HepG2 (cell line): ENCODE measurements around the gene PSMB10. TPM values are rescaled to one million over a fixed set of nuclear protein-coding genes. Genes with fewer than 3 reads are reported as not detected.
A peak's percentile ranks its signal among the peaks of the same experiment; 100 is the strongest.

ENCODE experiments used
- ATAC-seq: fragments of 200-7000 bp; cut with Tn5 transposase; 3 replicates; pipeline ENCODE4 v1.9.1; 2020; ENCODE audit warnings: mild to moderate bottlenecking, moderate library complexity
- BruUV-seq: library from RNA; stranded (reverse); fragments of 400-500 nt; replicated peaks from 2 replicates; lab custom pipeline; 2021; lab: Mats Ljungman, UMichigan
- CTCF ChIA-PET: fragments of 300-600 bp; formaldehyde crosslinking; extraction: SDS; loops from one replicate; lab custom pipeline; 2021; ENCODE audit warnings: low total read pairs, inconsistent platforms, low intra/inter-chr PET ratio; lab: Yijun Ruan, JAX
- POLR2A ChIA-PET: fragments of 350-600 bp; sonication (Branson Sonifier 250); formaldehyde crosslinking; loops from one replicate; lab custom pipeline; 2020; ENCODE audit warnings: antibody characterized with exemption, inconsistent platforms; lab: Yijun Ruan, JAX
- DNase-seq: peaks from one replicate; pipeline ENCODE4 v3.0.0-alpha.2; 2015; ENCODE audit warnings: low spot score
- FAIRE-seq: peaks from 3 replicates; lab custom pipeline; 2011; peaks lifted over from hg19 to GRCh38; lab: Jason Lieb, UNC
- H2AFZ ChIP-seq: one replicate; pipeline ENCODE4 v1.6.1; 2011; ENCODE audit warnings: low read length, inconsistent platforms
- H3K27ac ChIP-seq: fragments of 300-600 bp; 3 replicates; pipeline ENCODE4 v1.8.0; 2011; ENCODE audit warnings: mixed run types, mild to moderate bottlenecking, mixed read lengths, low read length, inconsistent platforms; ENCODE audit not compliant: insufficient read depth; ENCODE audit errors: extremely low read length
- H3K27me3 ChIP-seq, 2 experiments: fragments of 200-600 bp in 1 of 2; 2 replicates in 1 of 2; 3 replicates in 1 of 2; pipeline versions ENCODE4 v1.6.0 to v1.8.0; 2011; ENCODE audit warnings: low read length in 2 of 2, mild to moderate bottlenecking in 2 of 2, moderate library complexity in 2 of 2, inconsistent platforms in 1 of 2; ENCODE audit not compliant: insufficient read depth in 2 of 2, control insufficient read depth in 1 of 2
- H3K36me3 ChIP-seq, 2 experiments: fragments of 200-600 bp in 1 of 2; replicated peaks in 1 of 2; 2 replicates in 1 of 2; 3 replicates in 1 of 2; pipeline versions ENCODE4 v1.5.1 to v1.8.0; 2011; ENCODE audit warnings: low read length in 2 of 2, inconsistent platforms in 1 of 2; ENCODE audit not compliant: insufficient read depth in 2 of 2, control insufficient read depth in 1 of 2
- H3K4me1 ChIP-seq: 2 replicates; pipeline ENCODE4 v1.5.1; 2012; ENCODE audit warnings: low read length, inconsistent platforms; ENCODE audit not compliant: insufficient read depth
- H3K4me2 ChIP-seq: 2 replicates; pipeline ENCODE4 v1.6.0; 2011; ENCODE audit warnings: low read depth, low read length, inconsistent platforms
- H3K4me3 ChIP-seq, 3 experiments: fragments of 200-600 bp in 1 of 3; sonication (generic), shearing (Covaris generic) in 1 of 3; replicated peaks in 1 of 3; 2 replicates each; pipeline ENCODE4 v1.5.1; 2011 to 2016; ENCODE audit warnings: low read length in 3 of 3, inconsistent platforms in 2 of 3, low read depth in 2 of 3, mild to moderate bottlenecking in 2 of 3, control low read depth in 1 of 3, mixed read lengths in 1 of 3; ENCODE audit not compliant: insufficient read depth in 1 of 3
- H3K79me2 ChIP-seq: one replicate; pipeline ENCODE4 v1.6.1; 2011; ENCODE audit warnings: low read length, inconsistent platforms; ENCODE audit not compliant: insufficient read depth
- H3K9ac ChIP-seq: 2 replicates; pipeline ENCODE4 v1.6.0; 2011; ENCODE audit warnings: mild to moderate bottlenecking, low read depth, low read length, inconsistent platforms; ENCODE audit not compliant: insufficient read depth
- H3K9me3 ChIP-seq: 2 replicates; pipeline ENCODE4 v1.5.1; 2012; ENCODE audit warnings: mild to moderate bottlenecking, low read length
- H4K20me1 ChIP-seq: 2 replicates; pipeline ENCODE4 v1.6.0; 2011; ENCODE audit warnings: inconsistent platforms, mild to moderate bottlenecking, low read length, moderate library complexity; ENCODE audit not compliant: insufficient read depth
- AHDC1 ChIP-seq: sonication (generic); formaldehyde crosslinking; IDR thresholded peaks from 2 replicates; pipeline ENCODE4 v1.5.1; 2020; ENCODE audit warnings: mild to moderate bottlenecking, missing genetic modification reagents, borderline replicate concordance
- BORCS8-MEF2B ChIP-seq: sonication (generic); formaldehyde crosslinking; IDR thresholded peaks from 2 replicates; pipeline ENCODE4 v1.8.0; 2022; ENCODE audit warnings: mild to moderate bottlenecking, missing genetic modification reagents
- CTCF ChIP-seq: sonication (generic); formaldehyde crosslinking; IDR thresholded peaks from 2 replicates; pipeline ENCODE4 v1.5.0; 2020; ENCODE audit warnings: mild to moderate bottlenecking, missing genetic modification reagents, moderate library complexity
- HDAC1 ChIP-seq: sonication (generic); formaldehyde crosslinking; IDR thresholded peaks from 2 replicates; pipeline ENCODE4 v1.5.1; 2020; ENCODE audit warnings: mild to moderate bottlenecking, missing genetic modification reagents
- HDAC6 ChIP-seq: fragments of 200-600 bp; sonication (generic); IDR thresholded peaks from 2 replicates; pipeline ENCODE4 v1.7.0; 2017; ENCODE audit warnings: mild to moderate bottlenecking, antibody characterized with exemption, low read length, low read depth
- MED1 ChIP-seq: sonication (generic); formaldehyde crosslinking; IDR thresholded peaks from 2 replicates; pipeline ENCODE4 v1.4.0; 2020; ENCODE audit warnings: missing genetic modification reagents
- MED13 ChIP-seq: sonication (generic); formaldehyde crosslinking; IDR thresholded peaks from 2 replicates; pipeline ENCODE4 v1.5.0; 2020; ENCODE audit warnings: missing genetic modification reagents
- MNT ChIP-seq: fragments of 450-650 bp; IDR thresholded peaks from 2 replicates; pipeline ENCODE4 v1.6.1; 2016
- ONECUT2 ChIP-seq: sonication (generic); formaldehyde crosslinking; IDR thresholded peaks from 2 replicates; pipeline ENCODE4 v1.4.0; 2020; ENCODE audit warnings: missing genetic modification reagents
- PRMT3 ChIP-seq: sonication (generic); formaldehyde crosslinking; IDR thresholded peaks from 2 replicates; pipeline ENCODE4 v1.8.1; 2022; ENCODE audit warnings: low read depth, mild to moderate bottlenecking, moderate library complexity, missing genetic modification reagents, borderline replicate concordance
- SAP130 ChIP-seq: IDR thresholded peaks from 2 replicates; pipeline ENCODE4 v1.6.1; 2016; ENCODE audit warnings: low read depth
- STAG1 ChIP-seq: sonication (generic); formaldehyde crosslinking; IDR thresholded peaks from 2 replicates; pipeline ENCODE4 v1.4.0; 2020; ENCODE audit warnings: missing genetic modification reagents
- ZFP90 ChIP-seq: sonication (generic); formaldehyde crosslinking; IDR thresholded peaks from 2 replicates; pipeline ENCODE4 v1.8.0; 2022; ENCODE audit warnings: missing genetic modification reagents, mild to moderate bottlenecking, inconsistent platforms, borderline replicate concordance
- WGBS: methylation state at CpG from one replicate; pipeline ENCODE4 v1.1.6; 2017; ENCODE audit warnings: low lambda C conversion rate; 5-methylcytosine and 5-hydroxymethylcytosine counted together
- in situ Hi-C: cut with HindIII; loops from 2 replicates; pipeline ENCODE4 v1.10.0; 2017; ENCODE audit warnings: low pct_unique_long_range_greater_than_20kb; ENCODE audit not compliant: extremely low pct_ligation_motif_present
- intact Hi-C: fragments of 100-400 bp; cut with micrococcal nuclease; formaldehyde crosslinking; loops from one replicate; pipeline ENCODE4 v1.10.0; 2022; ENCODE audit not compliant: unreplicated experiment
- polyA plus RNA-seq, 8 experiments: library from polyadenylated mRNA; depleted of rRNA in 3 of 8; stranded (reverse) in 7 of 8; unstranded in 1 of 8; fragments of >200 nt; fragmentation: Illumina TruSeq in 4 of 8; extraction: Trizol in 4 of 8; gene quantifications; 2 replicates each; pipeline versions ENCODE4 v1.2.1 to v1.2.3, GENCODE V29; 2011 to 2016; ENCODE audit warnings: low read depth in 4 of 8, missing spikeins in 1 of 8, mixed read lengths in 1 of 8; ENCODE audit not compliant: insufficient read depth in 1 of 8
- total RNA-seq, 5 experiments: library from RNA; depleted of rRNA; stranded (reverse); fragments of >200 nt; fragmentation: Illumina TruSeq; extraction: Trizol; gene quantifications; 2 replicates each; pipeline ENCODE4 v1.2.3, GENCODE V29; 2016; ENCODE audit warnings: low read depth in 1 of 5
- TF ChIP-seq, protein P1 (sequence below): sonication (generic); formaldehyde crosslinking; IDR thresholded peaks from 2 replicates; pipeline ENCODE4 v1.8.1; 2023; ENCODE audit warnings: missing genetic modification reagents, mild to moderate bottlenecking, borderline replicate concordance

PSMB10 gene
- total and polyA plus RNA-seq, 2 of the 13 experiments (the other 11 are each of a cell fraction or from before 2014, with no cell fraction given) = 12.7 to 65.9 TPM

DNA sequence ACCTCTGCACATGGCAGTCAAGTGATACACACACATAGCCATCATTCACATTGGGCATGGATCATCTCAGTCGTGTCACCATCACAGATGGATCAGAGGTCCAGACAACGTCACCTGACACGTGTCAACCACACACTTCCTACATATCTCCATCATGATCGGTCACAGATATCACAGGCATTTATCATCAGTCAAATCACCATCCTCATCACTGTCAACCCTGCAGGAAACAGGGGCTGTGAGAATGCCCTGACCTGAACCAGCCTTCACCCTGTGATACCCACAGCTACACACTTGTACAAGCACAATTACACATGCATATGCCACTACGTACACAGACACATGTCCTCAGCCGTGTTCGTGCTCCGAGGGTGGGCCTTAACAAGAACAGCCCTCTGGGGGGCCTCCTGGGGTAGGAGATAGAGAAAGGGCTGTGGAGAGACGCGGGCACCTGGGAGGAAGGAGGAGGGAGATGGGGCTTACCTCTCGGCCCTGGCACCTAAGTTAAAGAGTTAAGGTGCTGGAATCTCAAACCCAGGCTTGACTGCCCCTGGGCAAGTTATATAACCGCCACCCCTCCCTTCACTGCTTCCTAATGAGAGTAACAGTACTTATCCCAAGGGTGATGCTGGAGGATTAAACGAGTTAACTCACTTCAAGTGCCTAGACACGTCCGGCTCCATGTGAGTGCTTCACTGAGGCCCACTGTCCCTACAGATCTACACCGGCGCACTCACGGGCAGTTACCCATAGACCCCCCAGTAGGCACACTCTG is 30.7 kb upstream of the PSMB10 start:
- Histone ChIP-seq H3K36me3 (peaks cover 7 to 12% of the 10 kb centered on the region in 2 experiments), H4K20me1 (peaks cover 16% of the 10 kb centered on the region), H3K27me3 (no peaks in the 10 kb centered on the region; a peak in 1 of 5 replicates), H3K9ac (peak overlapping the region; percentile 97), H3K9me3 (no peaks in the 10 kb centered on the region), H3K4me3 (peak overlapping the region; percentile 89 to 91 (median 90)), H3K4me1 (peaks cover 62% of the 10 kb centered on the region), H2AFZ (no peak overlapping the region), H3K4me2 (peak overlapping the region; percentile 92), H3K27ac (peak overlapping the region; percentile 75), H3K79me2 (peaks cover 62% of the 10 kb centered on the region)
- POLR2A ChIA-PET = interaction anchor here (0.6 to 12.9 kb wide), 20 partner anchors 8 to 405 kb away, joined by 3 to 226 read pairs (median 10); partner anchors contain the start of genes CTCF, CTRL, DDX28 and DPEP2
- TSS peak; percentile 50 for BruUV-seq
- in situ Hi-C loops (no loop called here), intact Hi-C loops (no loop called here)
- CTCF ChIA-PET = no interaction called here
- no peak for ATAC-seq
- 7% methylated on average over 18 of the region's 18 CpGs for WGBS
- no peak for DNase-seq
- peak; percentile 53 for FAIRE-seq
- TF ChIP-seq BORCS8-MEF2B (CRISPR knock-in tag) (peak; percentile 26; the same call in 1 of the 2 replicates), ZFP90 (CRISPR knock-in tag) (no peak), ONECUT2 (CRISPR knock-in tag) (0 out of 2 replicates have a peak, but pooled peaks have one; percentile 10), AHDC1 (CRISPR knock-in tag) (no peak), STAG1 (CRISPR knock-in tag) (no peak), PRMT3 (0 out of 2 replicates have a peak, but pooled peaks have one; percentile 13), MED1 (CRISPR knock-in tag) (peak; percentile 2; the same call in 1 of the 2 replicates), HDAC6 (no peak), CTCF (CRISPR knock-in tag) (0 out of 2 replicates have a peak, but pooled peaks have one; percentile 19), MED13 (CRISPR knock-in tag) (no peak), HDAC1 (CRISPR knock-in tag) (peak; percentile 42; the same call in 1 of the 2 replicates), MNT (peak; percentile 42; the same call in 1 of the 2 replicates), SAP130 (CRISPR knock-in tag) (peak; percentile 62; the same call in 1 of the 2 replicates)
- TF ChIP-seq, protein P1, sequence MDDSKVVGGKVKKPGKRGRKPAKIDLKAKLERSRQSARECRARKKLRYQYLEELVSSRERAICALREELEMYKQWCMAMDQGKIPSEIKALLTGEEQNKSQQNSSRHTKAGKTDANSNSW (CRISPR knock-in tag) = 0 out of 2 replicates have a peak, but pooled peaks have one; percentile 28
